Fibroblast of villous mesenchyme (primary cell): Measurements from ENCODE around the gene AKT3. TPM values are rescaled to one million over a fixed set of nuclear protein-coding genes. Genes with fewer than 3 reads are reported as not detected.

ENCODE experiments used
- DNase-seq: peaks from one replicate; pipeline ENCODE4 v3.0.0-alpha.2; 2010; ENCODE audit warnings: low read depth
- H3K4me3 ChIP-seq: 2 replicates; pipeline ENCODE4 v1.5.1; 2011; ENCODE audit warnings: low read depth, mild to moderate bottlenecking, low read length
- CTCF ChIP-seq: IDR thresholded peaks from 2 replicates; pipeline ENCODE4 v1.5.1; 2012; ENCODE audit warnings: low read depth, mild to moderate bottlenecking, low read length; ENCODE audit not compliant: insufficient read depth
- total RNA-seq: library from RNA; depleted of rRNA; stranded (reverse); fragments of >200 nt; gene quantifications from 2 replicates; pipeline ENCODE4 v1.2.3, GENCODE V29; 2012

The AKT3 gene
- total RNA-seq, 1 donor: 38.0 TPM

DNA sequence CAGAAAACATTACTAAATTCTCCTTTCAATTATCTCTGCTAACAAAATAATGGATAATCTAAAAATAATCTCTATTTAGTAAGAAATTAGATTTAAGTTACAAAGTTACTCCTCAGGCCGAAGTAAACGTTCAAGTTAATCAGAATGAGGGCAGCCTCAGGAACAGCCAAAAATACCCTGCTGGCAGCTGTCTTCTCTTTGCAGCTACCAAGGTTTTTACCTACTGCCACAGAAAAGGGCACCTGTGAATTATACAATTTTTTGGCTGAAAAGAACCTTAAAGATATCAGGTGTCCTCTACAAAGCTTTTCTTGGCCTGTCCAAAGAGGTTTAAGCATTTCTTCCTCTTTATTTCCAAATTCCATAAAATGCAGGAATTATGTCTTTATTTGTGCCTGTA lies 84.4 kb downstream of the AKT3 start:
- no peak for DNase-seq
- no peak for TF ChIP-seq CTCF
- no peak overlapping the region for H3K4me3 ChIP-seq

GRCh38 chr1:243763806-243764205 lies 86.2 kb downstream of the AKT3 start:
- no peak overlapping the region for H3K4me3 ChIP-seq
- DNase-seq: no peak
- TF ChIP-seq CTCF: no peak

GRCh38 chr1:243758647-243759046 lies 91.4 kb downstream of the AKT3 start:
- TF ChIP-seq CTCF: no peak
- DNase-seq: no peak
- H3K4me3 ChIP-seq: no peak overlapping the region

GRCh38 chr1:243756529-243756928 lies 93.5 kb downstream of the AKT3 start:
- no peak for TF ChIP-seq CTCF
- no peak overlapping the region for H3K4me3 ChIP-seq
- peak; percentile 3 for DNase-seq

DNA sequence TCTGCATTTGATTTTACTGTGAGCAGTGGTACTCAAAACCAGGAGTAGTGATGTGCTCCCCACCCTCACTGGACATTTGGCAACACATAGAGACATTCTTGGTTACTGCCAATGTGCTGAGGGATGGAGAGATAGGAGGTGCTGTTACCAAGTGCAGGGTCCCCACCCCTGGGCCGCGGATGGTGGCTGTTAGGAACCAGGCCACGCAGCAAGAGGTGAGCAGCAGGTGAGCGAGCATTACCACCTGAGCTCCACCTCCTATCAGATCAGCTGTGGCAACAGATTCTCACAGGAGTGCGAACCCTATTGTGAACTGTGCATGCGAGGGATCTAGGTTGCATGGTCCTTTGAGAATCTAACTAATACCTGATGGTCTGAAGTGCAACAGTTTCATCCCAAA lies 95.7 kb downstream of the AKT3 start:
- TF ChIP-seq CTCF: no peak
- no peak for DNase-seq

DNA sequence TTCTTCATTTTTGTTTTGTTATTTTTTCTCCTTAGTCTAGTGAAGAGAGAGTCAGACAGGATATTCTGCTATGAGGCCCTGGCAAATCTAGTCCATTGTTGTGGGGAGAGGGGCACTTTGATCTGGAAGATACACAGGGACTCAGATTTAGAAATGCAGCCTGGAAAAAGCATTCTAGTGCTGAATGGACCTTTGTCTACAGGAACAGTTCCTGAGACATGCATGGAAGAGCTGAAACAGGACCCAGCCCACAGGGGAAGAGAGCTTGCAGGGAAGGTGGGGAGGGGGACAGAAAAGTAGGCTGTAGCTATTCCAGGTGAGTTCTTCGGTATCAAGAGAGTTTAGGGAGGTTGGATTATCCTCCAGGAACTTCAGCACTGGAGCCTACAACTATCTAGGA lies 98.5 kb downstream of the AKT3 start:
- DNase-seq: no peak
- no peak for TF ChIP-seq CTCF
- H3K4me3 ChIP-seq: no peak overlapping the region

More for the DNA sequence above, 95.7 kb downstream of the AKT3 start:
- no peak overlapping the region for H3K4me3 ChIP-seq

DNA sequence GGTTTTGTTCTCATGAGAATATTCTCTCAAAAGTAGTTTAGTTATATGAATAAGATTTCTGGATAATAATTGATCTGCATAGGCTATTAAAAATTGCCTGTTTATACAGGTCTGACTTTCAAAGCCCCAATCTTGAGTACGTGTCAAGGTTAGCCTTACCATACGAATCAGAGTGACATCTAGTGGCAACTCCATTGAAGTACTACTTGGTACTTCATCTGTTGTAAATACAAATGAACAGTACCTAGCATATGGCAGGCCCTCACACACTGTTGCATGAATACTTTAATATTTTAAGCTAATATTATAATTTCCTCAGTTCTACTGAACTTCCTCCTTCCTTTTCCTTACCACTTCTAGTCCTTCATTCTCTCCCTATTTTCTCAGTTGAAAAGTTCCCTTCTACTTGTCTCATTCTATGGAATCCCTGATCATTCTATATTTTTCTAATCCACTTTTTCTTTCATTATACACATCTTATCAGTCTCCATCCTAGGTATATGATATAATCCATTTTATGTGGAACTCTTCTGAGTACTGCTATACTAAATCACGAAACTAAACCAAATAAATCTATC lies 101.2 kb downstream of the AKT3 start:
- H3K4me3 ChIP-seq: no peak overlapping the region
- peak; percentile 84 for DNase-seq
- TF ChIP-seq CTCF: peak; percentile 78
